HUES64 (cell line): ENCODE measurements around the gene LRRC32.

Source experiments
- H3K27ac ChIP-seq: 2 replicates; pipeline ENCODE4 v1.7.0; 2013; ENCODE audit warnings: low read depth, low read length, inconsistent platforms
- H3K27me3 ChIP-seq: 2 replicates; pipeline ENCODE4 v1.6.1; 2013; ENCODE audit warnings: mild to moderate bottlenecking, low read length; ENCODE audit not compliant: insufficient read depth
- H3K36me3 ChIP-seq: 2 replicates; pipeline ENCODE4 v1.6.1; 2013; ENCODE audit warnings: mild to moderate bottlenecking, low read length; ENCODE audit not compliant: insufficient read depth
- H3K4me1 ChIP-seq: 2 replicates; pipeline ENCODE4 v1.6.1; 2013; ENCODE audit warnings: mild to moderate bottlenecking, low read length, moderate library complexity; ENCODE audit not compliant: insufficient read depth
- H3K4me3 ChIP-seq: 2 replicates; pipeline ENCODE4 v1.5.1; 2013; ENCODE audit warnings: mild to moderate bottlenecking, low read length, moderate library complexity
- H3K9ac ChIP-seq: 2 replicates; pipeline ENCODE4 v1.6.1; 2013; ENCODE audit warnings: mild to moderate bottlenecking, low read depth, low read length
- H3K9me3 ChIP-seq: 2 replicates; pipeline ENCODE4 v1.6.1; 2013; ENCODE audit warnings: low read depth, low read length; ENCODE audit not compliant: insufficient read depth
- WGBS: fragments of 150-250, 120-280 bp; methylation state at CpG from one replicate; pipeline ENCODE4 v1.1.7; 2013; ENCODE audit warnings: missing lambda C conversion rate; 5-methylcytosine and 5-hydroxymethylcytosine counted together

The LRRC32 gene

DNA sequence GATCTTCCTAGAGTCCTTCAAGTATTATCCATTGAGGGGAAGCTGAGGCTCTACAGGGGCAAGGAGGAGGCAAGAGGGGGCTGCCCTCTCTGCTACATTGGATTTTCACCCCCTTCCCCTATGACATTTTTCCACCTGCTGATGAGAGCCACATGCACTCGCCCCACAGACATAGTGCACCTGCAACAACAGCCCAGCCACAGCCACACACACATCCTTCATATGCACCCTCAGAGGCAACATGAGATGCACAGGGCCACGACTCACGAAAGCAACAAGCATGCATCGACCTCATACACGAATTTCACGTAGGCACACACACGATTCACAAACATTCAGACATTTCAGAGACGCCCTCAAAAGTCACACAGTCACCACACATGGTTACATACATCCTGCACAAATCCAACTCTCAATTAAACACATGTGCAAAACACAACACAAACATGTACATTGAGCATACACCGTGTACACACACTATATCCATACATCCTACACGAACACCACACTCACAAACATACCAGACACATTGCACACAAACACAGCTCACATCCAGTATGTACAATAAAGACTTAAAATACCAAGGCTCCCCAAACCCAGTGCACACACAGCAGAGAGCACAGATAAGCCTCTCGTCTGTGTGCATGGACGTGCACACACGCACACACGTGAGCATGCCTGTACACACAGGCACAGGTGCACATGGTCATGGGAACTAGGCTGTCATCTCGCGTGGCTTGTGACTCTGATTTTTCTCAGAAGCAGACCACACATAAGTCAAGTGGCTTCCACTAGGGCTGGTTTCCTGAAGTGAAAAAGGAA is 6.3 kb upstream of the LRRC32 start:
- Histone ChIP-seq H3K9ac (no peak overlapping the region), H3K27me3 (peaks cover 4% of the 10 kb centered on the region; the same call in 1 of the 2 replicates), H3K36me3 (no peaks in the 10 kb centered on the region), H3K4me1 (no peaks in the 10 kb centered on the region), H3K27ac (no peak overlapping the region), H3K4me3 (no peak overlapping the region), H3K9me3 (no peaks in the 10 kb centered on the region)
- 89% methylated on average over 16 of the region's 16 CpGs for WGBS

DNA sequence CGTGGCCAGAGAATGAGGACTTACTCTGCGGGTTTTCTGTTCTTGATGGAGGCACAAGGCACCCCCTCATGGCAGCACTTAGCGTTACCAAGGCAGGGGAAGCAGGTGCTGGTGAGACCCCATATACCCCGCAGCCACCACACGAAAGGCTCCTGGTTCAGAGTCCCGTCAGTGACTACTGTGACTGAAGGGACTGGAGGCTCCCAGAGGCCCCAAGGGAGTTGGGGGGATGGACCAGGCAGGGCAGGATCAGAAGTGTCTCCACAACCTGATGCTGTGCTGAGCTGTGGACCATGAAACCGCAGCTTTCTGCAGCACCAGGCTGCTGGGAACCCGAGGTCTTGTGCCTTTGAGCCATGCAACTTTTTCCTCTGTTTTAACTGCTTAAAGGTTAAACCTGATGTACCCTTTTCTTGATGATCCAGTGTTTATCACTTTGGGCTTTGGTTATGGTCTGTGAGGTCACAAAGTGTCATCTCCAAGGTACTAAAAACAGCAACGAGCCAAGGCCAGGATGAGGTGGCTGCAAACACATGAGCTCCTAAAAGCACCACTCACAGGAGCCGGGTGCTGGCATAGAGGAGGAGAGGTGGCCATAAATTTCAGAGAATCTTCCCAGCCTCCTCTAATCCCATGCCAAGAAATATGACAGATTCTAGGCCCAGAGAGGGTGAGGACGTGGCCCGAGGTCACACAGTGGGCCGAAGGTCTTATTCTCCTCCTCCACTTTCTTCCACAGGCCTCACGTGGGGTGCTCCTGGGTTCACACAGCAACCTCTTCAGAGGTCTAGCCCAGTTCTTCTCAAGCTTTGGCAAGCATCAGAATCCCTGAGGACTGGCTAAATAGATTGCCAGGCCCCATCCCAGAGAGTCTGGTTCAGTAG is 4.2 kb upstream of the LRRC32 start:
- no peak overlapping the region for H3K9ac ChIP-seq
- peaks cover 21% of the 10 kb centered on the region for H3K27me3 ChIP-seq
- no peak overlapping the region for H3K27ac ChIP-seq
- H3K36me3 ChIP-seq: no peaks in the 10 kb centered on the region
- no peak overlapping the region for H3K4me3 ChIP-seq
- WGBS: 91% methylated on average over 14 of the region's 14 CpGs
- H3K9me3 ChIP-seq: no peaks in the 10 kb centered on the region
- no peaks in the 10 kb centered on the region for H3K4me1 ChIP-seq

- H3K9me3 ChIP-seq: no peaks in the 10 kb centered on the region
- 91% methylated on average over 5 of the region's 5 CpGs for WGBS
- H3K27ac ChIP-seq: no peak overlapping the region
- no peak overlapping the region for H3K4me3 ChIP-seq
- peaks cover 34% of the 10 kb centered on the region for H3K27me3 ChIP-seq
- no peaks in the 10 kb centered on the region for H3K36me3 ChIP-seq
- H3K4me1 ChIP-seq: no peaks in the 10 kb centered on the region
- no peak overlapping the region for H3K9ac ChIP-seq
These were observed 2.9 kb upstream of the LRRC32 start for GRCh38 chr11:76673176-76674142.

DNA sequence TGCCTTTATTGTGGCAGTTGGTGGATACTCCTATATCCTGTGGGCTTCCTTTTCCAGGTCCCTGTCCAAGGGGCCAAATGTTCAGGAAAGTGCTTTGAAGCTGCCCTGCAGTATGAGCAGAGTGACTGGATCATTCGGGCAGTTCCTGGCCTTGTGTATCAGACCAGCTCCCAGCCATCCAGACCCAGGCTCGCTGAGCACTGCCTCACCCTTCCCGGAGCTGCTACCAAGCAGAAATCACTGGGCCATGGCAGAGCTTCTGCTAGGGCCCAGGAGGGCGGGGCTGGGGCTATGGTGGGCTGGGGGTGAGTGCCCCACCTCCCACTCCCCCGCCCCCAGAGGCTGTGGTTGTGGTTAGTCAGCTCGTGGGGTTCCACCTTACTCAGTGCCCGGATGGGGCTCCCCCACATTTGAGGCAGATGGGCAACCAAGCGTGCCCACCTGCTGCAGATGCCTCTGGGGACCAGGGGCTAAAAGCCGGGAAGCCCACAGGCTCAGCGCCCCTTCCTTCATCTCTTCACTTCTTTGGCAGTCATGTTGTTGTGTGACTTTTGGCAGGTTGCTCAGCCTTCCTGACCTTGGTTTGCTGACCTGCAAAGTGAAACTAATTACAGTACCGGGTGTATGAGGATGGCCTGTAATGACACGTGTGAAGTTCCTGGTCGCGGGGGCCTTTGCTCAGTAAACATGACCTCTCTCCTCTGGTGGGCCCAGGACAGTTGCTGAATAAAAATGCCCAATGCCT is 2.1 kb upstream of the LRRC32 start:
- H3K4me3 ChIP-seq: no peak overlapping the region
- H3K9me3 ChIP-seq: no peaks in the 10 kb centered on the region
- peaks cover 35% of the 10 kb centered on the region for H3K27me3 ChIP-seq
- WGBS: 88% methylated on average over 12 of the region's 14 CpGs
- H3K4me1 ChIP-seq: peaks cover 4% of the 10 kb centered on the region; the same call in 1 of the 2 replicates
- no peaks in the 10 kb centered on the region for H3K36me3 ChIP-seq
- H3K27ac ChIP-seq: no peak overlapping the region
- H3K9ac ChIP-seq: no peak overlapping the region

DNA sequence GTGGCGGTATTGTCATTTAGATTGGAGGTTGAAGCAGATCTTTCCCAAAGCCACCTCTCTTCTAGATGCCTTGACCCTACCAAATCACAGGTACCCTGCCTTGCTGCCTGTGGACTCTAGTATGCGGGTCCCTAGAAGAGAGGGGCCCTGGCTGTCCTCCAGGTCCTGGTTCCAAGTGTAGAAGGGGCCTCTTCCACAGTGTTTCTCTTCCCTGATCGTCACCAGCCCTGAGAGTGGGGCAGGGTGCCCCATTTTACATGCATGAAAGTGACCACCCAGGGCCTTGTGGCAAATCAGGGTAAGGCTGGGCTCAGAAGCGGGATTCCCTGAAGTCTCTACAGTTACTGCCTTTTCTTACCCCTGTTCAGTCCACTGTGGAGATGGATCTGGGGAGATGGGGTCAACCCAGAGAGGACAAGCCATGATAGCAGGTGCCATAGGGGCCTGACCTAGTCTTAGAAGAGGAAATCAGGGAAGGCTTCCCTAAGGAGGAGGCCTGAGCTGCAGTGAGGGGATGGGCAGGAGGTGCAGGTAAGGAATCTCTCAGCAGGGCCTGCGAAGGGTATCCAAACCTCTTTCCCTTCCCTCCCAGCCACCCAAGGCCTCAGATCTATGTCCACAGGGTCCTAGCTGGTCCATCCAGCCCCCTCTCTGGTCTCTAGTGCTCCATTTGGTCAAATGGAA is 1.2 kb upstream of the LRRC32 start:
- WGBS: 94% methylated on average over 5 of the region's 5 CpGs
- H3K9me3 ChIP-seq: no peaks in the 10 kb centered on the region

GRCh38 chr11:76671237-76671592 is 668 bp upstream of the LRRC32 start:
- H3K4me1 ChIP-seq: peaks cover 6% of the 10 kb centered on the region; the same call in 1 of the 2 replicates
- H3K9ac ChIP-seq: no peak overlapping the region; the same call in 1 of the 2 replicates
- H3K36me3 ChIP-seq: no peaks in the 10 kb centered on the region
- H3K4me3 ChIP-seq: peak overlapping the region; percentile 64
- WGBS: 39% methylated on average over 8 of the region's 8 CpGs
- no peak overlapping the region for H3K27ac ChIP-seq
- peaks cover 35% of the 10 kb centered on the region for H3K27me3 ChIP-seq
- no peaks in the 10 kb centered on the region for H3K9me3 ChIP-seq

More for the DNA sequence above, 1.2 kb upstream of the LRRC32 start:
- Histone ChIP-seq H3K9ac (no peak overlapping the region), H3K27me3 (peaks cover 35% of the 10 kb centered on the region), H3K4me1 (peaks cover 6% of the 10 kb centered on the region; the same call in 1 of the 2 replicates), H3K4me3 (no peak overlapping the region; the same call in 1 of the 2 replicates), H3K27ac (no peak overlapping the region), H3K36me3 (no peaks in the 10 kb centered on the region)

DNA sequence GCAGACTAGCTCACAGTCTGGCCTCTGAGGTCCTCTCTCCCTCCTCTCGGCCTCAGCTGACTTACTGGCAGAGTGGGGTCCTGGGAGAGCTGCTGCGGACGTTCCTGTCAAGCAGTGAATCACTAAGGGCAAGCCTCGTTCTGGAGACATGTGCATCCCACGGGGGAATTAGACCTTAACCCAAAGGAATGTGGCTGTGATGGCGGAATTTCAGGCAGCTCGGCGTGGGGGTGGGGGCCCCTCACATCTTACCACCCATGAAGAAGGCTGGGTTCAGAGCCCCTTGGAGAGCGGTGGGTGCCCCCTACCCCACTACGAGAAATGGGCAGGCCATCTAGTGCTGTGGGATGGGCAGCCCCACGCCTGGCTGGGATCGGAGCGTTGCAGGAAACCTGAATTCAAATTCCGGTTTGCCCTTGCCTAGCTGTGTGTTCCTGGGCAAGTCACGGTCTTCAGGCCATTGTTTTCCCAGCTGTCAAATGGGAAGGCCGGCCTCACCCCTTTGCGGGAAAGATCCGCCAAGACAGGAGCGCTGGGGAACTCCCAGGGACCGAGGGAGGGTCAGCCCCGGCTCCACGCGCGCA is 554 bp downstream of the LRRC32 start:
- Histone ChIP-seq H3K27ac (no peak overlapping the region), H3K4me3 (peak overlapping the region; percentile 64), H3K9ac (no peak overlapping the region), H3K36me3 (no peaks in the 10 kb centered on the region), H3K9me3 (no peaks in the 10 kb centered on the region), H3K4me1 (peaks cover 6% of the 10 kb centered on the region; the same call in 1 of the 2 replicates), H3K27me3 (peaks cover 35% of the 10 kb centered on the region)
- 39% methylated on average over 24 of the region's 24 CpGs for WGBS

- Histone ChIP-seq H3K4me3 (no peak overlapping the region), H3K36me3 (no peaks in the 10 kb centered on the region), H3K9ac (no peak overlapping the region), H3K9me3 (no peaks in the 10 kb centered on the region), H3K27ac (no peak overlapping the region), H3K4me1 (peaks cover 6% of the 10 kb centered on the region; the same call in 1 of the 2 replicates), H3K27me3 (peaks cover 35% of the 10 kb centered on the region)
- WGBS: 79% methylated on average over 3 of the region's 3 CpGs
These were observed 2.0 kb downstream of the LRRC32 start for GRCh38 chr11:76668362-76669155.

DNA sequence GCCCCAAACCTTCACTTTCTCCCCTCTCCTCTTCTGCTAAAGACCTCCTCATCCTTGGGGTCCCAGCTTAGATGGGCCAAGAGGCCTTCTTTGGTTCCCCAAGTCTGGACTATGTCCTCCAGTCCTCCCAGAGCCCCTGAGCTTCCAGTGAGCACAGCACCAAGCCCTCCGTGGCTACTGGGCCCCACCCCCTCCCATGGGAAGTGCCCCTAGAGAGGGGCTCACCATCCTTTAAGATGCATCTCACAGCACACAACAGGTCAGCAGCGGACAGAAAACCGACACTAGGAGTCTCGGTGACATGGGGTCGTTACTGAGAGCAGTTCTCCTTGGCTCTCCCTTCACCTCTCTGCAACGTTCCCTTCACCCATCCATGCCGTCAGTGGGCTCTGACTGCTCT is 2.7 kb downstream of the LRRC32 start:
- H3K4me1 ChIP-seq: peaks cover 6% of the 10 kb centered on the region; the same call in 1 of the 2 replicates
- no peak overlapping the region for H3K9ac ChIP-seq
- no peak overlapping the region for H3K4me3 ChIP-seq
- no peak overlapping the region for H3K27ac ChIP-seq
- H3K9me3 ChIP-seq: no peaks in the 10 kb centered on the region
- 72% methylated on average over 7 of the region's 7 CpGs for WGBS
- peaks cover 35% of the 10 kb centered on the region for H3K27me3 ChIP-seq
- no peaks in the 10 kb centered on the region for H3K36me3 ChIP-seq
